ENCODE measurements around the gene VWA5B2.
A peak's percentile ranks its signal among the peaks of the same experiment; 100 is the strongest.

VWA5B2 gene

GRCh38 chr3:184282941-184283340 is 53.6 kb downstream of the VWA5B2 start:
- DNase-seq: no peak

- DNase-seq: no peak
These were observed 54.3 kb downstream of the VWA5B2 start for GRCh38 chr3:184283681-184284080.

GRCh38 chr3:184284696-184285095 is 55.3 kb downstream of the VWA5B2 start:
- peak; percentile 55 for DNase-seq

GRCh38 chr3:184289426-184289938 is 60.1 kb downstream of the VWA5B2 start:
- peak; percentile 18 for DNase-seq

GRCh38 chr3:184290331-184290730 is 60.9 kb downstream of the VWA5B2 start:
- no peak for DNase-seq

GRCh38 chr3:184291044-184291737 is 61.8 kb downstream of the VWA5B2 start:
- no peak for DNase-seq

All from midbrain (tissue), 1 donor.